T-cell (primary cell): ENCODE data around the gene GFOD1. TPM values are rescaled to one million over a fixed set of nuclear protein-coding genes. Genes with fewer than 3 reads are reported as not detected.
"Not testable (repeated sequence)": the region's sequence is repeated elsewhere in the genome, so short reads cannot be mapped to it uniquely, and the experiment has no call there.

ENCODE experiments used
- ATAC-seq, 4 experiments: fragments of 200-7000 bp in 3 of 4; fragments of 150-1000 bp in 1 of 4; cut with Tn5 transposase; replicated peaks in 1 of 4; 1 replicate in 3 of 4; 2 replicates in 1 of 4; pipeline ENCODE4 v1.10.0; 2021; ENCODE audit warnings: moderate library complexity in 3 of 4, mild to moderate bottlenecking in 2 of 4, moderate number of reproducible peaks in 1 of 4
- CTCF ChIA-PET, 2 donors: fragments of 300-600 bp; sonication (Branson Sonifier 250); formaldehyde crosslinking; loops; one replicate each; lab custom pipeline; 2022; ENCODE audit warnings: antibody characterized with exemption in 2 of 2; lab: Charles Lee
- POLR2A ChIA-PET, 2 donors: fragments of 300-600 bp; sonication (Branson Sonifier 250); formaldehyde crosslinking; loops; one replicate each; lab custom pipeline; 2022; ENCODE audit warnings: antibody characterized with exemption in 2 of 2; lab: Charles Lee
- DNase-seq, 35 experiments: peaks; one replicate each; pipeline versions ENCODE4 v3.0.0 to v3.0.0-alpha.2; 2013 to 2023
- H3K27ac ChIP-seq: one replicate; pipeline ENCODE4 v1.5.1; 2013; ENCODE audit warnings: low read length
- H3K27me3 ChIP-seq, 2 experiments: replicated peaks in 1 of 2; 1 replicate in 1 of 2; 2 replicates in 1 of 2; pipeline versions ENCODE4 v1.6.1 to v1.7.0; 2013; ENCODE audit warnings: low read length in 1 of 2, mixed read lengths in 1 of 2; ENCODE audit not compliant: control insufficient read depth in 2 of 2, insufficient read depth in 2 of 2; ENCODE audit errors: extremely low read depth in 1 of 2
- H3K36me3 ChIP-seq, 2 donors: 1 replicate in 1 of 2; 2 replicates in 1 of 2; pipeline versions ENCODE4 v1.6.1 to v1.7.0; 2013; ENCODE audit warnings: low read length in 1 of 2; ENCODE audit not compliant: control insufficient read depth in 2 of 2, insufficient read depth in 1 of 2; ENCODE audit errors: extremely low read depth in 1 of 2
- H3K4me1 ChIP-seq, 2 experiments: 1 replicate in 1 of 2; 2 replicates in 1 of 2; pipeline versions ENCODE4 v1.6.1 to v1.7.0; 2013; ENCODE audit warnings: low read length in 2 of 2, mixed read lengths in 1 of 2; ENCODE audit not compliant: insufficient read depth in 2 of 2, control insufficient read depth in 1 of 2; ENCODE audit errors: extremely low read depth in 1 of 2
- H3K4me3 ChIP-seq, 2 donors: 1 replicate in 1 of 2; 2 replicates in 1 of 2; pipeline versions ENCODE4 v1.5.1 to v1.7.0; 2013; ENCODE audit warnings: mild to moderate bottlenecking in 2 of 2, low read length in 1 of 2, moderate library complexity in 1 of 2; ENCODE audit not compliant: control insufficient read depth in 1 of 2; ENCODE audit errors: extremely low read depth in 1 of 2
- H3K9me3 ChIP-seq: 2 replicates; pipeline ENCODE4 v1.7.0; 2013
- H3K27ac Mint-ChIP-seq, 2 donors: one replicate each; pipeline ENCODE4 v1.8.0; 2020 to 2021; ENCODE audit warnings: mild to moderate bottlenecking in 2 of 2, mixed read lengths in 2 of 2
- H3K27me3 Mint-ChIP-seq, 2 donors: one replicate each; pipeline ENCODE4 v1.8.0; 2021 to 2022; ENCODE audit warnings: mixed read lengths in 2 of 2
- H3K36me3 Mint-ChIP-seq: one replicate; pipeline ENCODE4 v1.8.0; 2021; ENCODE audit warnings: mixed read lengths
- H3K4me1 Mint-ChIP-seq, 3 donors: one replicate each; pipeline ENCODE4 v1.8.0; 2020 to 2022; ENCODE audit warnings: mixed read lengths in 3 of 3, mild to moderate bottlenecking in 1 of 3
- H3K4me3 Mint-ChIP-seq, 3 donors: one replicate each; pipeline ENCODE4 v1.8.0; 2020 to 2022; ENCODE audit warnings: mild to moderate bottlenecking in 3 of 3, mixed read lengths in 3 of 3, moderate library complexity in 3 of 3
- H3K9me3 Mint-ChIP-seq, 3 donors: one replicate each; pipeline ENCODE4 v1.8.0; 2020 to 2022; ENCODE audit warnings: mixed read lengths in 3 of 3
- WGBS: methylation state at CpG from one replicate; pipeline ENCODE4 v1.1.5; 2013; ENCODE audit warnings: missing lambda C conversion rate; ENCODE audit not compliant: insufficient coverage; 5-methylcytosine and 5-hydroxymethylcytosine counted together
- total RNA-seq, 35 experiments: library from RNA in 6 of 35; stranded (reverse) in 6 of 35; fragments of 120-200 nt in 1 of 35; gene quantifications; one replicate each; pipeline versions ENCODE4 v1.2.1 to v1.2.4 and lab custom pipeline; 2013 to 2026

Gene GFOD1
- total RNA-seq, 5 donors from 2014 or later (not counting 1 experiment from before 2014, with no cell fraction given): 1.9 to 3.2 (median 2.3) TPM

DNA sequence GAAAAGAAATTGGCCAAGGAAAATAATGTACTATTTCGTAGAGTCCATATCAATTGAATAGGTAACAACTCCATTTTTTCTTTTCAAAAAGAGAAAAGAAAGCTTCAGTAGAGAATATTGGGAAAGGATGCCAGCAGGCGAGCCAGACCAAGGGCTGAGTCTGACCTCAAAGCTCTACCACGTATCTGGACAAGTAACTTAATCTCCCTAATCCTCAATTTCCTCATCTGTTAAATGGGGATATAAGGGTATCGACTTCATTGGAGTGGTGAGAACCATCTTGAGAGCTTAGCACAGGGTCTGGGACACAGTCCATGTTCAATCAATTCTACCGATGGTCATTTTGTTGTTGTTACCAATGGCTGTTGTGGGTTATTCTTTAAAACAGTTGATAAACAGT is 95.9 kb downstream of the GFOD1 start:
- DNase-seq (no peak), ATAC-seq (no peak)
- H3K27ac ChIP-seq: no peak overlapping the region
- Mint-ChIP-seq H3K27ac (no peak overlapping the region), H3K4me1 (peaks cover 6 to 20% (median 7%) of the 10 kb centered on the region in 3 donors), H3K9me3 (no peaks in the 10 kb centered on the region), H3K36me3 (no peaks in the 10 kb centered on the region), H3K4me3 (no peak overlapping the region), H3K27me3 (no peaks in the 10 kb centered on the region)
- no peaks in the 10 kb centered on the region for H3K36me3 ChIP-seq
- ChIA-PET POLR2A (no interaction called here), CTCF (interaction anchor here in 1 of 2 donors (0.7 kb wide), 2 partner anchors 61 to 178 kb away, joined by 3 to 6 read pairs; no protein-coding TSS in a partner anchor)
- peaks cover 0 to 13% of the 10 kb centered on the region in 2 experiments for H3K4me1 ChIP-seq
- H3K9me3 ChIP-seq: no peaks in the 10 kb centered on the region
- H3K4me3 ChIP-seq: no peak overlapping the region
- WGBS: 100% methylated on average over 1 of the region's 5 CpGs
- no peaks in the 10 kb centered on the region for H3K27me3 ChIP-seq

DNA sequence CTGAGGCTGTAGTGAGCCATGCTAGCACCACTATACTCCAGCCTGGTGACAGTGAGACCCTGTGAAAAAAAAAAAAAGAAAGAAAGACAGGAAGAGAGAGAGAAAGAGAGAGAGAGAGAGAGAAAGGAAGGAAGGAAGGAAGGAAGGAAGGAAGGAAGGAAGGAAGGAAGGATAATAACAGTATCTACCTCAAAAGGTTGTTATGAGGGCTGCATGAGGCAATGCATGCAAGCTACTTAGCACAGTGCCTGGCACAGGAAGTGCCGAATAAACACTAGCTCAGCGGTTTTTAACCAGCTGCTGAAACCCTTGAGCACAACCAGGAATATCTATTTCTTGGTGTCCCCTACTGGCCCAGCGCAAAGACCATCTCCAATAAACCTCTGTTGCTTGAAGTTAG is 96.7 kb downstream of the GFOD1 start:
- ATAC-seq (no peak), DNase-seq (peak in 1 of 35 experiments; percentile 36)
- ChIA-PET POLR2A (interaction anchor here in 1 of 2 donors (0.6 kb wide), 1 partner anchor 37 kb away, joined by 3 read pairs; no protein-coding TSS in a partner anchor), CTCF (interaction anchor here in 1 of 2 donors (0.7 kb wide), 2 partner anchors 45 to 179 kb away, joined by 4 to 6 read pairs; no protein-coding TSS in a partner anchor)
- no peaks in the 10 kb centered on the region for H3K27me3 Mint-ChIP-seq
- H3K36me3 Mint-ChIP-seq: no peaks in the 10 kb centered on the region
- peak overlapping the region; percentile 46 to 81 for H3K27ac Mint-ChIP-seq
- H3K4me1 ChIP-seq: peaks cover 0 to 13% of the 10 kb centered on the region in 2 experiments
- H3K9me3 Mint-ChIP-seq: no peaks in the 10 kb centered on the region
- peaks cover 6 to 14% (median 7%) of the 10 kb centered on the region in 3 donors for H3K4me1 Mint-ChIP-seq
- H3K27me3 ChIP-seq: no peaks in the 10 kb centered on the region
- H3K4me3 Mint-ChIP-seq: no peak overlapping the region
- 0% methylated on average over 2 of the region's 3 CpGs for WGBS
- H3K9me3 ChIP-seq: no peaks in the 10 kb centered on the region
- no peak overlapping the region for H3K4me3 ChIP-seq
- no peak overlapping the region for H3K27ac ChIP-seq
- H3K36me3 ChIP-seq: no peaks in the 10 kb centered on the region

DNA sequence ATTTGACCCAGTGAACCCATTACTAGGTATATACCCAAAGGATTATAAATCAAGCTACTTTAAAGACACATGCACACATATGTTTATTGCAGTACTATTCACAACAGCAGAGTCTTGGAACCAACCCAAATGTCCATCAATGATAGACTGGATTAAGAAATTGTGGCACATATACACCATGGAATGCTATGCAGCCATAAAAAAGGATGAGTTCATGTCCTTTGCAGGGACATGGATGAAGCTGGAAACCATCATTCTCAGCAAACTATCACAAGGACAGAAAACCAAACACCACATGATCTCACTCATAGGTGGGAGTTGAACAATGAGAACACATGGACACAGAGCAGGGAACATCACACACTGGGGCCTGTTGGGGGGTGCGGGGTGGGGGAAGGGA is 98.2 kb downstream of the GFOD1 start:
- H3K4me1 ChIP-seq: peaks cover 0 to 13% of the 10 kb centered on the region in 2 experiments
- H3K4me3 ChIP-seq, H3K36me3 Mint-ChIP-seq, H3K27ac Mint-ChIP-seq, H3K9me3 ChIP-seq, POLR2A ChIA-PET, H3K36me3 ChIP-seq, H3K4me3 Mint-ChIP-seq, DNase-seq, H3K27me3 ChIP-seq, ATAC-seq, H3K27ac ChIP-seq, CTCF ChIA-PET, H3K27me3 Mint-ChIP-seq, H3K9me3 Mint-ChIP-seq: not testable (repeated sequence)
- peaks cover 6 to 13% (median 7%) of the 10 kb centered on the region in 3 donors for H3K4me1 Mint-ChIP-seq
- no CpG with 5 or more reads among the region's 1 CpG for WGBS

DNA sequence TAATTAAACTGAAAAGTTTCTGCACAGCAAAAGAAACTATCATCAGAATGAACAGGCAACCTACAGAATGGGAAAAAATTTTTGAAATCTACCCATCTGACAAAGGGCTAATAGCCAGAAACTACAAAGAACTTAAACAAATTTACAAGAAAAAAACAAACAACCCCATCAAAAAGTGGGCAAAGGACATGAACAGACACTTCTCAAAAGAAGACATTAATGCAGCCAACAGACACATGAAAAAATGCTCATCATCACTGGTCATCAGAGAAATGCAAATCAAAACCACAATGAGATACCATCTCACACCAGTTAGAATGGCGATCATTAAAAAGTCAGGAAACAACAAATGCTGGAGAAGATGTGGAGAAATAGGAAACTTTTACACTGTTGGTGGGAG is 98.6 kb downstream of the GFOD1 start:
- H3K27ac Mint-ChIP-seq, H3K9me3 Mint-ChIP-seq, POLR2A ChIA-PET, H3K27me3 Mint-ChIP-seq, H3K27me3 ChIP-seq, H3K4me3 ChIP-seq, H3K36me3 ChIP-seq, CTCF ChIA-PET, ATAC-seq, H3K9me3 ChIP-seq, H3K4me3 Mint-ChIP-seq, DNase-seq, H3K27ac ChIP-seq, H3K36me3 Mint-ChIP-seq: not testable (repeated sequence)
- H3K4me1 Mint-ChIP-seq: peaks cover 6 to 13% (median 7%) of the 10 kb centered on the region in 3 donors
- no CpG with 5 or more reads among the region's 1 CpG for WGBS
- H3K4me1 ChIP-seq: peaks cover 0 to 17% of the 10 kb centered on the region in 2 experiments

DNA sequence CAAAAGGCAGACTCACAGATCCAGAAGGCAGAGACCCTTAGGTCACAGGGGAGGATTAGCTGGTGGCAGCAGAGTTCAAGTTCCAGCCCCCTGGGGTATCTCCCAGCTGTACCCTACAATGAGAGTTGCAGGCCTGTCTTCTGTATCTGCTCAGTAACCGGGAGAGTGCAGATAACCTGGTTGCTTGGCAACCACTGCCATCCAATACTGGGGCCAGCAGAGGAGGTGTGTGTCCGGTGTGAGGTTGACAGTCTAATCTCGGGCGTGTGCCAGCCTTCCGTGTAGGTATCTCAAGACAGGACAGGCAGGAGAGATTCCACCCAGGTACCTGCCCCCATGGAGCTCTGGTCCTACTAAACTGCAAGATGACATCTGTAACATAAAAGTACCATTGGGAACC is 102.4 kb downstream of the GFOD1 start:
- Histone ChIP-seq H3K27ac (no peak overlapping the region), H3K27me3 (no peaks in the 10 kb centered on the region), H3K4me1 (peaks cover 0 to 12% of the 10 kb centered on the region in 2 experiments), H3K4me3 (no peak overlapping the region), H3K9me3 (no peaks in the 10 kb centered on the region), H3K36me3 (no peaks in the 10 kb centered on the region)
- ChIA-PET CTCF (interaction anchor here in 1 of 2 donors (1.0 kb wide), 1 partner anchor 190 kb away, joined by 3 read pairs; no protein-coding TSS in a partner anchor), POLR2A (interaction anchor here in 1 of 2 donors (0.7 kb wide), 1 partner anchor 10 kb away, joined by 3 read pairs; no protein-coding TSS in a partner anchor)
- Mint-ChIP-seq H3K27me3 (no peaks in the 10 kb centered on the region), H3K36me3 (no peaks in the 10 kb centered on the region), H3K4me1 (peaks cover 0 to 23% (median 8%) of the 10 kb centered on the region in 3 donors), H3K9me3 (no peaks in the 10 kb centered on the region), H3K4me3 (no peak overlapping the region), H3K27ac (no peak overlapping the region)
- DNase-seq: no peak
- ATAC-seq: no peak
- WGBS: 100% methylated on average over 5 of the region's 5 CpGs

DNA sequence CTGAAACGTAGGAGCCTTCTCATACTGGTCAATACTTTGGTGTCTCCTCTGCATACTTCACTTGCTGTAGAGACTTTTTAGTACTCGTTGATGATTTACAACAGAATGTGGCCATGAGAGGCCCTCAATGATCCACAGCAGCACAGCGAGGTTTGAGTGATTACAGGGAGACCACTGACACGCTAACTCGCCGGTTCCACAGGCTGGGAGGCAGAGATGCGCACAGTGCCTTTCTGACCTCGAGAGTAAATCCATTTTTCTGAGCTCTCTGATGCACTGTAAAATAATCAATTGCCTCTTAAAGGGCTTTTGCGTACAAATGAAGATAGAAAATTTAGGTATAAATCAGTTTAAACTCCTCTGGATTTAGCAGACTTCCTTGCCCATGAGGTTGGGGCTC is 102.9 kb downstream of the GFOD1 start:
- Histone ChIP-seq H3K4me1 (peaks cover 0 to 11% of the 10 kb centered on the region in 2 experiments), H3K4me3 (no peak overlapping the region), H3K9me3 (no peaks in the 10 kb centered on the region), H3K27ac (no peak overlapping the region), H3K27me3 (no peaks in the 10 kb centered on the region), H3K36me3 (no peaks in the 10 kb centered on the region)
- ChIA-PET POLR2A (interaction anchor here in 1 of 2 donors (0.7 kb wide), 1 partner anchor 10 kb away, joined by 3 read pairs; no protein-coding TSS in a partner anchor), CTCF (interaction anchor here in 1 of 2 donors (0.6 to 1.0 kb wide), 2 partner anchors 191 to 410 kb away, joined by 3 to 4 read pairs; no protein-coding TSS in a partner anchor)
- ATAC-seq (no peak), DNase-seq (no peak)
- H3K4me1 Mint-ChIP-seq: peaks cover 0 to 23% (median 8%) of the 10 kb centered on the region in 3 donors
- no peak overlapping the region for H3K27ac Mint-ChIP-seq
- no peaks in the 10 kb centered on the region for H3K36me3 Mint-ChIP-seq
- no peak overlapping the region for H3K4me3 Mint-ChIP-seq
- H3K27me3 Mint-ChIP-seq: no peaks in the 10 kb centered on the region
- WGBS: 94% methylated on average over 7 of the region's 9 CpGs
- no peaks in the 10 kb centered on the region for H3K9me3 Mint-ChIP-seq
